Measurements from ENCODE around the gene SPO11. TPM values are rescaled to one million over a fixed set of nuclear protein-coding genes. Genes with fewer than 3 reads are reported as not detected.
A peak's percentile ranks its signal among the peaks of the same experiment; 100 is the strongest.

Gene SPO11
- total and polyA plus RNA-seq, 2 of the 8 experiments (the other 6 are each of a cell fraction or from before 2014, with no cell fraction given): not detected

DNA sequence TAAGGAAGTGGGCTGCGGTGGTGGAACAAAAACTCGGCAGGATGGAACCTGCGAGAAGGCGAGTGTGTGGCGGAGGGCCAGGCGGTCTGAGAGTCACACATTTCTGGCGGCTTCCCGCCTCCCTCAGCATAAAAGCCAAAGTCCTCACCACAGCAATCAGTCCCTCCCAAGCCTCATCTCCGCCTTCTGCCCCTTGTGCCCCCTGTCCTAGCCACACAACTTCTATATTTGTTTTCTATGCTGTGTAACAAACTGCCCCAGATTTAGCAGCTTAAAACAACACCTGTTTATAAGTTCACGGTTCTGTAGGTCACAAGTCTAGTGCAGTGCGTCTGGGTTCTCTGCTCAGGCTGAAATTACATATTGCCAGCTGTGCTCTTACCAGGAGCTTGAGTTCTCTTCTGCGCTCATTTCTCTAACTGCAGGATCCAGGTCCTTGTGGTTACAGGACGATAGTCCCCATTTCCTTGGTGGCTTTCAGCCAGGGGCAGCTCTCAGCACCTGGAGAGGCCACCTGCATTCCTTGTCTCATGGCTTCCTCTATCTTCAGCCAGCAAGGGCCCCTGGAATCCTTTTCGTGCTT lies 11.7 kb upstream of the SPO11 start:
- Histone ChIP-seq H3K36me3 (ENCODE audit: control insufficient read depth in 2 of 4, insufficient read depth in 4 of 4, low read length in 3 of 4) (no peaks in the 10 kb centered on the region), H4K91ac (replicated peaks; ENCODE audit: insufficient read length, low read length) (no peak overlapping the region), H4K20me1 (replicated peaks in 1 of 2; ENCODE audit: control insufficient read depth in 1 of 2, insufficient read depth in 2 of 2, low read length in 2 of 2) (no peaks in the 10 kb centered on the region), H2AK5ac (ENCODE audit: low read depth, low read length) (no peak overlapping the region), H3K79me2 (ENCODE audit: control insufficient read depth in 1 of 2, insufficient read depth in 2 of 2, low read length in 2 of 2) (no peaks in the 10 kb centered on the region), H2BK15ac (ENCODE audit: low read length) (0 out of 2 replicates have a peak overlapping the region, but pooled peaks have one; percentile 20), H3K23ac (ENCODE audit: insufficient read length) (no peak overlapping the region), H3K27me3 (replicated peaks in 1 of 4; ENCODE audit: control insufficient read depth in 3 of 4, extremely low read depth in 1 of 4, insufficient read depth in 3 of 4, low read length in 3 of 4) (peaks cover 0 to 2% (median 0%) of the 10 kb centered on the region in 4 experiments; a peak in 2 of 7 replicates), H3K4ac (replicated peaks; ENCODE audit: insufficient read length, low read depth, low read length) (no peak overlapping the region), H3K79me1 (ENCODE audit: low read depth, low read length) (no peaks in the 10 kb centered on the region), H3K4me3 (ENCODE audit: extremely low read depth in 1 of 4, insufficient read depth in 2 of 4, low read depth in 3 of 4, low read length in 4 of 4) (no peak overlapping the region), H3K56ac (replicated peaks; ENCODE audit: insufficient read length, low read depth, low read length) (no peak overlapping the region), H3K27ac (ENCODE audit: low read depth, low read length) (no peak overlapping the region), H3K23me2 (ENCODE audit: low read depth, low read length) (no peaks in the 10 kb centered on the region), H4K8ac (ENCODE audit: extremely low read depth, insufficient read depth, low read length) (no peak overlapping the region), H2AFZ (ENCODE audit: low read length) (no peak overlapping the region), H3K18ac (ENCODE audit: extremely low read depth, low read length) (no peak overlapping the region), H3K9me3 (ENCODE audit: insufficient read depth in 2 of 2, low read depth in 1 of 2, low read length in 1 of 2) (no peaks in the 10 kb centered on the region), H2BK5ac (ENCODE audit: low read depth, low read length) (no peak overlapping the region), H3K9ac (replicated peaks in 1 of 4; ENCODE audit: extremely low read depth in 1 of 4, low read depth in 3 of 4, low read length in 3 of 4) (no peak overlapping the region), H3K4me2 (ENCODE audit: insufficient read depth in 1 of 2, low read depth in 2 of 2, low read length in 2 of 2) (no peak overlapping the region), H3K14ac (ENCODE audit: insufficient read length) (no peak overlapping the region), H2BK120ac (replicated peaks; ENCODE audit: low read depth, low read length) (no peak overlapping the region), H2BK12ac (ENCODE audit: low read depth, low read length) (no peak overlapping the region), H4K5ac (ENCODE audit: insufficient read length, low read depth, low read length) (no peak overlapping the region), H2BK20ac (ENCODE audit: low read length) (no peak overlapping the region), H3K4me1 (replicated peaks in 1 of 4; ENCODE audit: control insufficient read depth in 3 of 4, insufficient read depth in 4 of 4, low read length in 3 of 4) (peaks cover 0 to 2% (median under 1%) of the 10 kb centered on the region in 4 experiments; a peak in 1 of 7 replicates)
- POLR2A ChIA-PET (ENCODE audit: partially characterized antibody): interaction anchor here (0.7 kb wide), 1 partner anchor 52 kb away, joined by 3 read pairs; no protein-coding TSS in a partner anchor
- DNase-seq (ENCODE audit: low read depth in 1 of 2, low spot score in 2 of 2) (no peak), FAIRE-seq (no peak)
- 89% methylated on average over 14 of the region's 14 CpGs; no CpG with 5 or more reads in 1 of the 2 experiments for whole genome bisulfite sequencing, 2 experiments (ENCODE audit: extremely low coverage in 1 of 2, insufficient coverage in 1 of 2, insufficient read length in 1 of 2, insufficient replicate concordance in 2 of 2, low coverage in 1 of 2, low lambda C conversion rate in 2 of 2, missing lambda C conversion rate in 1 of 2)
- CTCF ChIA-PET (ENCODE audit: partially characterized antibody): interaction anchor here (0.9 to 2.4 kb wide), 9 partner anchors 8 to 226 kb away, joined by 3 to 14 read pairs (median 4); partner anchors contain the start of gene SPO11
- TF ChIP-seq GABPA (IDR thresholded peaks at IDR 0.05; ENCODE audit: borderline replicate concordance, insufficient read depth, low read length) (no peak), RFX5 (IDR thresholded peaks at IDR 0.05; ENCODE audit: borderline replicate concordance, low read depth, low read length) (no peak), HDAC2 (IDR thresholded peaks at IDR 0.05; ENCODE audit: borderline replicate concordance in 1 of 2, low read depth in 2 of 2, low read length in 2 of 2) (no peak), CEBPB (IDR thresholded peaks at IDR 0.05; ENCODE audit: low read depth, low read length) (no peak), SIX5 (IDR thresholded peaks at IDR 0.05; ENCODE audit: low read depth, low read length) (no peak), SAP30 (IDR thresholded peaks at IDR 0.05; ENCODE audit: insufficient read depth, insufficient replicate concordance, low read length) (no peak), TBP (IDR thresholded peaks at IDR 0.05; ENCODE audit: low read depth, low read length) (no peak), NRF1 (IDR thresholded peaks at IDR 0.05; ENCODE audit: low read depth, low read length) (no peak)
- TF ChIP-seq, protein P1, sequence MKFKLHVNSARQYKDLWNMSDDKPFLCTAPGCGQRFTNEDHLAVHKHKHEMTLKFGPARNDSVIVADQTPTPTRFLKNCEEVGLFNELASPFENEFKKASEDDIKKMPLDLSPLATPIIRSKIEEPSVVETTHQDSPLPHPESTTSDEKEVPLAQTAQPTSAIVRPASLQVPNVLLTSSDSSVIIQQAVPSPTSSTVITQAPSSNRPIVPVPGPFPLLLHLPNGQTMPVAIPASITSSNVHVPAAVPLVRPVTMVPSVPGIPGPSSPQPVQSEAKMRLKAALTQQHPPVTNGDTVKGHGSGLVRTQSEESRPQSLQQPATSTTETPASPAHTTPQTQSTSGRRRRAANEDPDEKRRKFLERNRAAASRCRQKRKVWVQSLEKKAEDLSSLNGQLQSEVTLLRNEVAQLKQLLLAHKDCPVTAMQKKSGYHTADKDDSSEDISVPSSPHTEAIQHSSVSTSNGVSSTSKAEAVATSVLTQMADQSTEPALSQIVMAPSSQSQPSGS (IDR thresholded peaks at IDR 0.05; ENCODE audit: low read length): no peak

Measured in H1 (cell line).